HG03565 (cell line): ENCODE data around the gene SHISA2.
"Not testable (repeated sequence)": the region's sequence is repeated elsewhere in the genome, so short reads cannot be mapped to it uniquely, and the experiment has no call there.

ENCODE experiments used
- ATAC-seq: cut with Tn5 transposase; IDR thresholded peaks from one replicate; pipeline ENCODE4 v1.9.1; 2021; ENCODE audit warnings: mild to moderate bottlenecking, moderate library complexity; ENCODE audit not compliant: unreplicated experiment

The SHISA2 gene

GRCh38 chr13:26051657-26052311, at the start of gene SHISA2:
Gene SHISA2, minus strand, starts transcription at chr13:26052016. Its CDS starts 1,041 bp downstream, at chr13:26050975.
- ATAC-seq = no peak

- no peak for ATAC-seq
These were observed 44.2 kb upstream of the SHISA2 start for GRCh38 chr13:26095846-26096610.

- ATAC-seq = no peak
These were observed 43.5 kb upstream of the SHISA2 start for GRCh38 chr13:26095338-26095737.

- ATAC-seq = not testable (repeated sequence)
These were observed 25.0 kb upstream of the SHISA2 start for GRCh38 chr13:26076821-26077220.

GRCh38 chr13:26075498-26075897, 23.7 kb upstream of the SHISA2 start:
- no peak for ATAC-seq

GRCh38 chr13:26074706-26075105, 22.9 kb upstream of the SHISA2 start:
- no peak for ATAC-seq

- ATAC-seq = not testable (repeated sequence)
These were observed 20.5 kb upstream of the SHISA2 start for GRCh38 chr13:26072335-26072734.

GRCh38 chr13:26071691-26072090, 19.9 kb upstream of the SHISA2 start:
- ATAC-seq = no peak

GRCh38 chr13:26069642-26070041, 17.8 kb upstream of the SHISA2 start:
- not testable (repeated sequence) for ATAC-seq

GRCh38 chr13:26068372-26068771, 16.6 kb upstream of the SHISA2 start:
- ATAC-seq = not testable (repeated sequence)

GRCh38 chr13:26067601-26068000, 15.8 kb upstream of the SHISA2 start:
- ATAC-seq = no peak

- not testable (repeated sequence) for ATAC-seq
These were observed 14.7 kb upstream of the SHISA2 start for GRCh38 chr13:26066492-26066891.

GRCh38 chr13:26062853-26063444, 11.1 kb upstream of the SHISA2 start:
- no peak for ATAC-seq

GRCh38 chr13:26061947-26062346, 10.1 kb upstream of the SHISA2 start:
- ATAC-seq = no peak

- no peak for ATAC-seq
These were observed 9.4 kb upstream of the SHISA2 start for GRCh38 chr13:26061256-26061655.

GRCh38 chr13:26060357-26060756, 8.5 kb upstream of the SHISA2 start:
- no peak for ATAC-seq

GRCh38 chr13:26058704-26059103, 6.9 kb upstream of the SHISA2 start:
- ATAC-seq = no peak

GRCh38 chr13:26054896-26055295, 3.1 kb upstream of the SHISA2 start:
- ATAC-seq = no peak

GRCh38 chr13:26053418-26053980, 1.7 kb upstream of the SHISA2 start:
- no peak for ATAC-seq

GRCh38 chr13:26052337-26052736, 521 bp upstream of the SHISA2 start:
- no peak for ATAC-seq

GRCh38 chr13:26051231-26051656, 572 bp downstream of the SHISA2 start:
- no peak for ATAC-seq
